Measurements from ENCODE around the gene SMARCD1. TPM values are rescaled to one million over a fixed set of nuclear protein-coding genes. Genes with fewer than 3 reads are reported as not detected.
"Not testable (repeated sequence)": the region's sequence is repeated elsewhere in the genome, so short reads cannot be mapped to it uniquely, and the experiment has no call there.

Gene SMARCD1
- total RNA-seq, 1 donor from 2014 or later = 74.6 TPM

- H3K27me3 Mint-ChIP-seq (ENCODE audit: insufficient read depth) = peaks cover 8% of the 10 kb centered on the region
- H3K27ac Mint-ChIP-seq = no peak overlapping the region
- DNase-seq (ENCODE audit: low spot score) = peak; percentile 69
- H3K36me3 Mint-ChIP-seq (ENCODE audit: low read depth) = no peaks in the 10 kb centered on the region
- intact Hi-C loops (cut with micrococcal nuclease) = loop anchor here (1.0 kb wide), 1 partner anchor 100 kb away; no protein-coding TSS in a partner anchor
- H3K4me1 Mint-ChIP-seq (ENCODE audit: low read depth) = peaks cover 13% of the 10 kb centered on the region
- H3K4me3 Mint-ChIP-seq = no peak overlapping the region
- no peaks in the 10 kb centered on the region for H3K9me3 Mint-ChIP-seq
Observed at GRCh38 chr12:50074936-50075807, 10.0 kb upstream of the SMARCD1 start.

DNA sequence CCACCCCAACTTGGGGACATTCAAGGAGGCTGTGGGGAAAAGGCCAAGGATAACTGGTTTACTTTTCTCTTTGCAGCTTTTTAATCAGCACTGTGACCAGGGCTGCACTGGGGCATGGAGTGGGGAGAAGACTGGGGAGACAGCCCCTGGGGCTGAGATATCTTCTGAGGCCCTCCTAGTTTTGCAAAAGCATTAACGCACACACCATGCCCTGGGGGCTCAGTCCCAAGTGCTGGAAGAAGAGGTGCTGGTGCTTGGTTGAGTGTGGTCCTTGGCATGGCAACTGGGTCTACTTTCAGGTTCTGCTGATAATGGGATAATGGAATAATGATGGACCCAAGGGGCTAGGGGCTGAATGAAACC, 9.4 kb upstream of the SMARCD1 start:
- H3K4me3 Mint-ChIP-seq = no peak overlapping the region
- H3K4me1 Mint-ChIP-seq (ENCODE audit: low read depth) = peaks cover 7% of the 10 kb centered on the region
- no peaks in the 10 kb centered on the region for H3K36me3 Mint-ChIP-seq (ENCODE audit: low read depth)
- H3K27me3 Mint-ChIP-seq (ENCODE audit: insufficient read depth) = peaks cover 5% of the 10 kb centered on the region
- no peaks in the 10 kb centered on the region for H3K9me3 Mint-ChIP-seq
- no peak overlapping the region for H3K27ac Mint-ChIP-seq
- DNase-seq (ENCODE audit: low spot score) = no peak
- intact Hi-C loops (cut with micrococcal nuclease) = loop anchor here (1.0 kb wide), 1 partner anchor 100 kb away; no protein-coding TSS in a partner anchor

GRCh38 chr12:50077099-50077498, 8.0 kb upstream of the SMARCD1 start:
- no peaks in the 10 kb centered on the region for H3K36me3 Mint-ChIP-seq (ENCODE audit: low read depth)
- no peak overlapping the region for H3K4me3 Mint-ChIP-seq
- intact Hi-C loops (cut with micrococcal nuclease) = no loop called here
- DNase-seq (ENCODE audit: low spot score) = no peak
- H3K27me3 Mint-ChIP-seq (ENCODE audit: insufficient read depth) = peaks cover 3% of the 10 kb centered on the region
- no peaks in the 10 kb centered on the region for H3K9me3 Mint-ChIP-seq
- H3K27ac Mint-ChIP-seq = no peak overlapping the region
- H3K4me1 Mint-ChIP-seq (ENCODE audit: low read depth) = peaks cover 5% of the 10 kb centered on the region

DNA sequence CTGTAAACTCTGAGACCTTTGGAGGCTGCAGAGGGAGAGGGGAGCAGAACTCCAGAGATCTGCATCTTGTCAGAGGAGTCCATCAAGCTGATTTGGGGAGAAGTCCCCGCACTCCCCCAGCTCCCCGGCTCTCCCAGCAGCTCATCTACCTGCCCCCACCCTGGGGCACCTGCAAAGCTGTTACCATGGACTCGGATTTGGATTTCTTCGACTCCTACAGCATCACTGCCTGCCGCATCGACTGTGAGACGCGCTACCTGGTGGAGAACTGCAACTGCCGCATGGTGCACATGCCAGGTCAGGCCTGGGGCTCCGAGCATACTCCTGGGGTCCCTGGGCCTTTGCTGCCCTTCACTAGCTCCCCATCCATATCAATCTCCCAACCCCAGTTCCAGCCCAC, 6.9 kb upstream of the SMARCD1 start:
- Mint-ChIP-seq H3K9me3 (no peaks in the 10 kb centered on the region), H3K36me3 (ENCODE audit: low read depth) (no peaks in the 10 kb centered on the region), H3K4me3 (no peak overlapping the region), H3K27me3 (ENCODE audit: insufficient read depth) (peaks cover 3% of the 10 kb centered on the region), H3K4me1 (ENCODE audit: low read depth) (peaks cover 5% of the 10 kb centered on the region), H3K27ac (no peak overlapping the region)
- intact Hi-C loops (cut with micrococcal nuclease) = no loop called here
- no peak for DNase-seq (ENCODE audit: low spot score)

DNA sequence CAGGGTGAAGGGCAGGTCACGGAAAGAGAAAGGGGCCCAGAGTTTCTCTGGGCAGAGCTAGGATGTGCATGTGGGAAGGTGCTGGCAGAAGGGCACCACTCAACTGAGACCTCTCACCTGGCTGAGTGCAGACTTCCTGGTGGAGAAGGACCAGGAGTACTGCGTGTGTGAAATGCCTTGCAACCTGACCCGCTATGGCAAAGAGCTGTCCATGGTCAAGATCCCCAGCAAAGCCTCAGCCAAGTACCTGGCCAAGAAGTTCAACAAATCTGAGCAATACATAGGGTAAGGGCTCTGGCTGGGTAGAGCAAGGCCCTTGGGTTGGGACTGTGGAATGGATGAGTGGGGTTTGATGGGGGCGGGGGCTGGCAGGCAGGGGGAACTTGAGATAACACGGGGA, 5.4 kb upstream of the SMARCD1 start:
- Mint-ChIP-seq H3K9me3 (no peaks in the 10 kb centered on the region), H3K27me3 (ENCODE audit: insufficient read depth) (peaks cover 3% of the 10 kb centered on the region), H3K27ac (no peak overlapping the region), H3K4me1 (ENCODE audit: low read depth) (peaks cover 5% of the 10 kb centered on the region), H3K4me3 (no peak overlapping the region), H3K36me3 (ENCODE audit: low read depth) (no peaks in the 10 kb centered on the region)
- intact Hi-C loops (cut with micrococcal nuclease) = no loop called here
- no peak for DNase-seq (ENCODE audit: low spot score)

DNA sequence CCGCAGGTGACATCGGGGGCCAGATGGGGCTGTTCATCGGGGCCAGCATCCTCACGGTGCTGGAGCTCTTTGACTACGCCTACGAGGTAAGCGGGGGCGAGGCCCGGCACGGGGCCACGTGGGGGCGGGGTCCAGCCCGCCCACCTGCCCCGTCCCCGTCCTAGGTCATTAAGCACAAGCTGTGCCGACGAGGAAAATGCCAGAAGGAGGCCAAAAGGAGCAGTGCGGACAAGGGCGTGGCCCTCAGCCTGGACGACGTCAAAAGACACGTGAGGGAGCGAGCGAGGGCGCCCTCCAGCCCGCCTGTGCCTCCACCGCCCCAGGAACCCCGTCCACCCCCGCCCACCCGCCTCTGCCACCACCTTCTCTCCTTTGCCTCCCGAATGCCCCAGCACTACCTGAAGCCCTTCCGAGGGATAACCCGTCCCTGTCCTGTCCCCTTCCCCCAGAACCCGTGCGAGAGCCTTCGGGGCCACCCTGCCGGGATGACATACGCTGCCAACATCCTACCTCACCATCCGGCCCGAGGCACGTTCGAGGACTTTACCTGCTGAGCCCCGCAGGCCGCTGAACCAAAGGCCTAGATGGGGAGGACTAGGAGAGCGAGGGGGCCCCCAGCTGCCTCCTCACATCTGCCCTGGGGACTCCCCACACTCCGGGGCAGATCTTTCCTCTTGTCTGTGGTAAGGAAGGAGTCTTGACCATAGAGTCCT, 3.9 kb upstream of the SMARCD1 start:
- H3K27me3 Mint-ChIP-seq (ENCODE audit: insufficient read depth) = peaks cover 3% of the 10 kb centered on the region
- no peaks in the 10 kb centered on the region for H3K9me3 Mint-ChIP-seq
- intact Hi-C loops (cut with micrococcal nuclease) = no loop called here
- no peak overlapping the region for H3K4me3 Mint-ChIP-seq
- H3K4me1 Mint-ChIP-seq (ENCODE audit: low read depth) = peaks cover 8% of the 10 kb centered on the region
- H3K27ac Mint-ChIP-seq = no peak overlapping the region
- no peak for DNase-seq (ENCODE audit: low spot score)
- no peaks in the 10 kb centered on the region for H3K36me3 Mint-ChIP-seq (ENCODE audit: low read depth)

GRCh38 chr12:50082644-50083043, 2.5 kb upstream of the SMARCD1 start:
- DNase-seq (ENCODE audit: low spot score) = no peak
- Mint-ChIP-seq H3K9me3 (no peaks in the 10 kb centered on the region), H3K27me3 (ENCODE audit: insufficient read depth) (no peaks in the 10 kb centered on the region), H3K4me3 (no peak overlapping the region), H3K36me3 (ENCODE audit: low read depth) (peaks cover 5% of the 10 kb centered on the region), H3K27ac (no peak overlapping the region), H3K4me1 (ENCODE audit: low read depth) (peaks cover 17% of the 10 kb centered on the region)
- intact Hi-C loops (cut with micrococcal nuclease) = no loop called here

DNA sequence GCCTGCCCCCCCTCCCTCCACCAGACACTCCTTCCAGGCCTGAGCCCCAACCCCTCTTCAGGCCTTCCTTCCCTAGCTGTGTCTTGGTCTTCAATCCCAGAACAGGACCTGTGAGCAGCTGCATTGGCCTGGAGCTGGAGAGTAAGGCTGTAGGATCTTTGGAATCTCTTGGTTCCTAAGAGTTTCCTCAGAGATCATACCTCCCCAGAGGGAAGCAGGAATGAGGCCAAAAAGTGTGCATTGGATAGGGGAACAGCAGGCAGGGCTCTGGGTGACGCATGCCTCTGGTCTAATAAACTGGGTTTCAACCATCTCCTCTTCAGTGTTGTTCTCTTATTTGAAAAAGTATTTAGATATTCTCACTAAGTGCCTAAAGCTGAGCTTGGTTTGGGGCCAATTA, 1.8 kb upstream of the SMARCD1 start:
- Mint-ChIP-seq H3K4me3 (peak overlapping the region; percentile 78), H3K4me1 (ENCODE audit: low read depth) (peaks cover 23% of the 10 kb centered on the region), H3K9me3 (no peaks in the 10 kb centered on the region), H3K27ac (peak overlapping the region; percentile 72), H3K36me3 (ENCODE audit: low read depth) (peaks cover 5% of the 10 kb centered on the region), H3K27me3 (ENCODE audit: insufficient read depth) (no peaks in the 10 kb centered on the region)
- intact Hi-C loops (cut with micrococcal nuclease) = no loop called here
- no peak for DNase-seq (ENCODE audit: low spot score)

- Mint-ChIP-seq H3K4me1 (ENCODE audit: low read depth) (peaks cover 31% of the 10 kb centered on the region), H3K36me3 (ENCODE audit: low read depth) (peaks cover 14% of the 10 kb centered on the region), H3K27ac (peak overlapping the region; percentile 93), H3K4me3 (peak overlapping the region; percentile 90)
- H3K27me3 Mint-ChIP-seq (ENCODE audit: insufficient read depth); DNase-seq (ENCODE audit: low spot score); H3K9me3 Mint-ChIP-seq: not testable (repeated sequence)
- intact Hi-C loops (cut with micrococcal nuclease) = loop anchor here (2.0 kb wide), 2 partner anchors 14 to 316 kb away; partner anchors contain the start of gene LARP4
Observed at GRCh38 chr12:50084409-50084774, 750 bp upstream of the SMARCD1 start.

GRCh38 chr12:50085615-50086072, 502 bp downstream of the SMARCD1 start:
- Mint-ChIP-seq H3K4me3 (peak overlapping the region; percentile 87), H3K9me3 (no peaks in the 10 kb centered on the region), H3K36me3 (ENCODE audit: low read depth) (peaks cover 23% of the 10 kb centered on the region), H3K27ac (peak overlapping the region; percentile 81), H3K27me3 (ENCODE audit: insufficient read depth) (no peaks in the 10 kb centered on the region), H3K4me1 (ENCODE audit: low read depth) (peaks cover 31% of the 10 kb centered on the region)
- no peak for DNase-seq (ENCODE audit: low spot score)
- intact Hi-C loops (cut with micrococcal nuclease) = loop anchor here (1.0 to 2.0 kb wide), 6 partner anchors 15 to 315 kb away; partner anchors contain the start of genes CERS5, LARP4, LIMA1 and RACGAP1

GRCh38 chr12:50086148-50086547, 1.0 kb downstream of the SMARCD1 start:
- intact Hi-C loops (cut with micrococcal nuclease) = no loop called here
- peaks cover 25% of the 10 kb centered on the region for H3K36me3 Mint-ChIP-seq (ENCODE audit: low read depth)
- H3K9me3 Mint-ChIP-seq = no peaks in the 10 kb centered on the region
- H3K27ac Mint-ChIP-seq = peak overlapping the region; percentile 22
- H3K4me3 Mint-ChIP-seq = peak overlapping the region; percentile 87
- no peaks in the 10 kb centered on the region for H3K27me3 Mint-ChIP-seq (ENCODE audit: insufficient read depth)
- no peak for DNase-seq (ENCODE audit: low spot score)
- peaks cover 31% of the 10 kb centered on the region for H3K4me1 Mint-ChIP-seq (ENCODE audit: low read depth)

GRCh38 chr12:50087151-50087550, 2.0 kb downstream of the SMARCD1 start:
- no peak overlapping the region for H3K27ac Mint-ChIP-seq
- H3K27me3 Mint-ChIP-seq (ENCODE audit: insufficient read depth) = no peaks in the 10 kb centered on the region
- intact Hi-C loops (cut with micrococcal nuclease) = no loop called here
- peaks cover 29% of the 10 kb centered on the region for H3K36me3 Mint-ChIP-seq (ENCODE audit: low read depth)
- peaks cover 31% of the 10 kb centered on the region for H3K4me1 Mint-ChIP-seq (ENCODE audit: low read depth)
- no peaks in the 10 kb centered on the region for H3K9me3 Mint-ChIP-seq
- peak overlapping the region; percentile 8 for H3K4me3 Mint-ChIP-seq
- no peak for DNase-seq (ENCODE audit: low spot score)

DNA sequence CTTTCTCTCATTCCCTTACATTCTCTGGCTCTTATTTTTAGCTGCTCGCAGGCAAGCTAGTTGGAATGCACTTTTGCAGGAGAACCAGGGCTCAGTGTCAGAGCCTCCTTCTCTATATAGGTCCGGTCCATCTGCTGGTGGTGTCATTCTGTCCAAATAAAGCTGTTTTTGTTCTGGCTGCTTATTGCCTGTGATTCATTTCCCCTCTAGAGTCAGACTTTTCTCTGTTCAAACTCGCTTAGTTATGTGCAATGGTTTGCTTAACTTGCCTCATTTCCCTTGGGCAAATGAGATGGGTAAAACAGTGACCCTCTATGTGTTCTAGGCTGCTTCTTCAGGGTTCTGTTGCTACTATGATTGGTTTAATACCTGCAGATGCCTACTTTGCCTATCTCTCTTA, 2.9 kb downstream of the SMARCD1 start:
- Mint-ChIP-seq H3K4me1 (ENCODE audit: low read depth) (peaks cover 31% of the 10 kb centered on the region), H3K36me3 (ENCODE audit: low read depth) (peaks cover 29% of the 10 kb centered on the region), H3K4me3 (peak overlapping the region; percentile 21), H3K9me3 (no peaks in the 10 kb centered on the region), H3K27ac (no peak overlapping the region), H3K27me3 (ENCODE audit: insufficient read depth) (no peaks in the 10 kb centered on the region)
- no peak for DNase-seq (ENCODE audit: low spot score)
- intact Hi-C loops (cut with micrococcal nuclease) = loop anchor here (1.0 kb wide), 1 partner anchor 87 kb away; no protein-coding TSS in a partner anchor

Data from activated T-helper 1 cell treated with anti-CD3 and anti-CD28 coated beads, Interleukin-12 subunit alpha, Interleukin-12 subunit beta, Interleukin-2, Interleukin-4 antibody, amounts not matched to agents 30 ng/mL and 10 ng/mL and 1 ng/mL, durations not matched to agents 14 hours and 24 hours and 36 hours (primary cell).